Muscle layer of colon (tissue), 2 donors: ENCODE results near the gene FTSJ3.

Source experiments
- H3K27ac ChIP-seq: one replicate; pipeline ENCODE4 v1.7.0; 2013; ENCODE audit warnings: low read depth, mild to moderate bottlenecking, low read length, moderate library complexity
- H3K27me3 ChIP-seq, 2 donors: one replicate each; pipeline ENCODE4 v1.7.0; 2013; ENCODE audit warnings: low read length in 2 of 2, mild to moderate bottlenecking in 2 of 2; ENCODE audit not compliant: insufficient read depth in 2 of 2, control insufficient read depth in 1 of 2
- H3K36me3 ChIP-seq: one replicate; pipeline ENCODE4 v1.7.0; 2013; ENCODE audit warnings: mild to moderate bottlenecking, low read length; ENCODE audit not compliant: insufficient read depth
- H3K4me1 ChIP-seq: one replicate; pipeline ENCODE4 v1.7.0; 2013; ENCODE audit warnings: mild to moderate bottlenecking, low read length; ENCODE audit not compliant: insufficient read depth
- H3K4me3 ChIP-seq, 2 donors: one replicate each; pipeline ENCODE4 v1.7.0; 2013; ENCODE audit warnings: low read length in 2 of 2, low read depth in 1 of 2, mild to moderate bottlenecking in 1 of 2, moderate library complexity in 1 of 2
- H3K9ac ChIP-seq: one replicate; pipeline ENCODE4 v1.7.0; 2013; ENCODE audit warnings: low read length
- H3K9me3 ChIP-seq: one replicate; pipeline ENCODE4 v1.7.0; 2013; ENCODE audit warnings: mild to moderate bottlenecking, low read length
- donor health status: abdominal sarcoma.
- donor health status: Adenocarcinoma of cecum.

The FTSJ3 gene

DNA sequence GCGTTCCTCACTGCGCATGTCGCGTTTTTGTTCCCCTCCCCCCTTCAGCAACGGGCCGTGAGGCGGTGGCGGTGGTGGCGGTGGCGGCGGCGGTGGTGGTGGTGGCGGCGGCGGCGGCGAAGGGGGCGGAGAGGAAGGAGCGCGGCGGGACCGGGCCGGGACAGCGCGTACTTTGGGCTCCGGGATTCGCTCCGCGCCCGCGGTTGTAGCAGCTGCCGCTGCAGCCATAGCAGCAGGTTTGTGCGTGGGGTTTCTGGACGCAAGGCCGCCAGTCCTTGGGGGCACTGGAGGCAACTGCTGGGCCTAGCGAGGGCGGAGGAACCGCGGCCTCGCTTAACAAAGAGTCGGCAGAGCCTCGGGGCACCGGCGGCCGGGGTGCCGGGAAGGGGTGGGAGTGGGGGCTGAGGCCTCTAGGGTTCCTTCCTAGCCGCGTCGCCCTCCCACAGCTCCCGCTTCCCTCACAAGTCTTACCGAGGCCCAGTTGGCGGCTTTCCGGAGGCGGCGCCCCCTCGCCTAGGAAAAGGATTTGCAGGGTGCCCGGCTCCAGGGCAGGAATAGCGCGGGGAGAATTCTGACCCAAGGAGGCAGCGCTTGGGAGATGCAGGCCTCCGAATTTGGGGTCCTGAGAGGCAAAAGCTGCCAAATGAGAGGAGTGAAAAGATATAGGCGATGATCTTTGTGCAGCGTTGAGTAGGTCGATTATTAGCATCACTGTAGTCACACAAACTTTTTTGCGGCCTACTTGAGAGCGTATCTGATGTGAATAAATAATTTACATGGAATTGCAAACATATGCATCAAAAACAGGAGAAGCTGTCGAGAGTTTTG lies 53.1 kb downstream of the FTSJ3 start, which contains the start of gene DDX42:
TSS of gene DDX42 (plus strand) at position 30 of the 828 bp plus-strand sequence. CDS start 12,880 bp downstream, outside the sequence.
- Histone ChIP-seq H3K36me3 (peaks cover 5% of the 10 kb centered on the region), H3K4me3 (peak within 1 kb of the TSS; percentile 81 to 82), H3K9me3 (no peaks in the 10 kb centered on the region), H3K9ac (peak within 1 kb of the TSS; percentile 98), H3K27me3 (no peaks in the 10 kb centered on the region), H3K4me1 (peaks cover 35% of the 10 kb centered on the region), H3K27ac (peak within 1 kb of the TSS; percentile 93)

DNA sequence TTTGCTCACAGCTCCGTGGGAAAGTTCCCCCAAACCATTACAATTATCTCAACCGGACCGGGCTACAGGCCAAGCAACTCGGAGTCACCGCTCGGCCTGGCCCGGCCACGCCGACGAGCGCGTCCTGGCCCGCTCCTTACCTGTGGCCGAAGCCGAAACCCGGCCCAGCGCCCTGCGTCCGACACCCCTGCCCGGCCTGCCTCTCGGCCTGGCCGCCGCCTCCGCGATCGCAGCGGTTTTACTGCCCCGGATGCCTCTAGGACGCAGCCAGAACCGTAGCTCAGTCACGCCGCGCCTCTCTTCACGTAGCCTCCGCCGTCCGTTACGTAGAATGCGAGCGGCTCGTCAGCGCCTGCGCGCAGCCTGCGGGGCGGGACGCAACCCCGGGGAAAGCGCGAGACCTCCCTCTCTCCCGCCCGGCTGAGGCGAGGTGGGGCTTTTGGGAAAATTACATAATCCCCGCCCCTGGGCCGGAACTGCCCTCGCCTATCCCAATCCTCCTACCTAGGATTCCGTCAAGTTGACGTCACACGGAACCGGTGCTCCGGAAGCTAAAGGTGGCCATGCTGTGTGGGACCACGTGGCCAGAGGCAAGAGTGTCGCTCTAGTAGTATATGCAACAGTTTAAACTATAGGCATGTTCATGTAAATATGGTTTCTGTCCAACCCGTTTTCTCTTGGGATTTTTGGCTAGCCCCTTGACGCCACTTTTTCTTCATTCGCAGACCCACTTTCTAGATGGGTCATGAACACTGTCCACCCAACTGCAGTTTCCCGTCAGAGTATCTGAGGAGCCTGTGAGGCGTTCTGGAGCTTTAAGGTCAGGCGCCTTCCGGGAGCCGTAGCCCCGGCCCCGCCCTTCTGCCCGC lies 54.0 kb downstream of the FTSJ3 start, which contains the start of gene CCDC47:
TSS of gene CCDC47 (minus strand) at position 326 of the 869 bp plus-strand sequence. CDS start 7,422 bp downstream, outside the sequence.
- no peaks in the 10 kb centered on the region for H3K9me3 ChIP-seq
- peak within 1 kb of the TSS; percentile 98 for H3K9ac ChIP-seq
- H3K4me3 ChIP-seq, result peak within 1 kb of the TSS; percentile 81 to 82
- peak within 1 kb of the TSS; percentile 93 for H3K27ac ChIP-seq
- H3K27me3 ChIP-seq, result no peaks in the 10 kb centered on the region
- peaks cover 35% of the 10 kb centered on the region for H3K4me1 ChIP-seq
- H3K36me3 ChIP-seq, result peaks cover 5% of the 10 kb centered on the region

DNA sequence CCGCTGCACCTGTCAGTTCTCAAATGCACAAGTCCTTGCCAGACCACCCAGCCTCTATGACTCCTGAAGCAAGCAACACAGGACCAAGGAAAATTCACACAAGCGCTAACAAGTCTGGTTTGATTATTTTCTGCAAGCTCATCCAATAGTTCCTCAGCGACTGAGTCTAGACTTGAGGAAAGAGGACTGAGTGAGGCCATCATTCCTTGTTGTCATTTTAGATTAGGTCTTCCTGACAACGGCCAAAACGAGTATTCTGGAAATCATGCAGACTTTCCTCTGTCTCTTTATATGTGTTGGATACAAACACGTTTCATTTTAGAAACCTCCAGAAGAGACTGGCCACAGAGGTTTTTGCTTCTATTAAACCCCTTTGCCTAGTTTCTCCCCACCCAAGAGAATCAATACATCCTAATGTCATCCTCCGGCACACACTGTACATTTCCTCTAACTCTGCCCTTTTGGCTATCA lies 54.6 kb downstream of the FTSJ3 start:
- Histone ChIP-seq H3K9me3 (no peaks in the 10 kb centered on the region), H3K4me3 (peak overlapping the region; percentile 81 to 82), H3K4me1 (peaks cover 35% of the 10 kb centered on the region)

More for the DNA sequence above, 54.6 kb downstream of the FTSJ3 start:
- Histone ChIP-seq H3K36me3 (peaks cover 12% of the 10 kb centered on the region), H3K27ac (peak overlapping the region; percentile 93), H3K9ac (peak overlapping the region; percentile 98), H3K27me3 (no peaks in the 10 kb centered on the region)
